ENCODE results near the gene WDR54. TPM values are rescaled to one million over a fixed set of nuclear protein-coding genes. Genes with fewer than 3 reads are reported as not detected.
A peak's percentile ranks its signal among the peaks of the same experiment; 100 is the strongest.

The WDR54 gene
- total and polyA plus RNA-seq, 3 donors from 2014 or later = 27.5 to 90.6 (median 31.7) TPM

DNA sequence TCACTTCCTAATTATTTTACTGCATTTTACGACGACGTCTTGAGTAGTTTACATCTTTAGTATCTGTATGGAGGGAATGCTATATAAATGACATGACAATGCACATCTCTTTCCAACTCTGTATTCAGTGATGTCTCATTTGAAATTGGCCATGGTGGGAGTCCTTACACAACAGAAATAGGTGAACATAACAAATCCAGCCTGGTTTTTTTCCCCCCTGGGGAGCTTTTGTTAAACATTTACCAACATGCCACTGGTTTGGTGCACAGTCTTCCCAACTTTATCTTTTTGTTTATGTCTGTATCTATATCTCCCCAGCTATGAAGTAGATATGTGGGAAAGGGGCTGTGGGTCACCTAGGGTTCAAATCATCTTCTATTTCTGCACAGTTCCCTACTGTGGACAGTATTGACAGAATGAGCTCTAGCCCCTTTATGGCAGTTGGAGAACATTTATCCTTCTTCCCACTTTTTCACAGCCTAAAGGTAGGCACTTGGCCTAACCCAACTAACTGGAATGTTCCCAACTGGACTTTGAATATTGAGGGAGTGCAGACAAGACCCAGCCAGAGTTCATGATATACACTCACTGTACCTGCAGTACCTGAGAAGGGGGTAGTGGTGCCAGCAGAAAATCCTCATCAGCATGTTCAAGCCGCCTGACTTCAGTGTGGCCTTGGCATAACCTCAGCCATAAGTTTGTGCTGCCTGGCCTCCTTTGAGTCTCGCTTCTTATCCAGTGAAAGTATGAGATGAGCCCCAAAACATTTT, 25.9 kb downstream of the WDR54 start:
- WGBS, 2 donors = 80 to 87% methylated on average over 5 of the region's 5 CpGs
- no peak for DNase-seq
- Histone ChIP-seq H3K27me3 (no peaks in the 10 kb centered on the region), H3K9me3 (no peaks in the 10 kb centered on the region), H3K4me3 (no peak overlapping the region), H3K36me3 (ENCODE audit: low read depth, missing control alignments) (no peaks in the 10 kb centered on the region), H3K27ac (no peak overlapping the region), H3K4me1 (no peaks in the 10 kb centered on the region)
- intact Hi-C loops (cut with DNase I; ENCODE audit: low total_unique reads) = no loop called here
- TF ChIP-seq POLR2A (IDR thresholded peaks at IDR 0.05) = no peak
- no peak for TF ChIP-seq CTCF (IDR thresholded peaks at IDR 0.05)

GRCh38 chr2:74448771-74449170, 27.2 kb downstream of the WDR54 start:
- Histone ChIP-seq H3K4me3 (no peak overlapping the region), H3K27me3 (no peaks in the 10 kb centered on the region), H3K27ac (no peak overlapping the region), H3K36me3 (ENCODE audit: low read depth, missing control alignments) (no peaks in the 10 kb centered on the region), H3K9me3 (no peaks in the 10 kb centered on the region), H3K4me1 (no peaks in the 10 kb centered on the region)
- no peak for TF ChIP-seq CTCF (IDR thresholded peaks at IDR 0.05)
- intact Hi-C loops (cut with DNase I; ENCODE audit: low total_unique reads) = no loop called here
- DNase-seq = no peak
- WGBS, 2 donors = 74 to 83% methylated on average over 2 of the region's 2 CpGs

GRCh38 chr2:74450570-74451190, 29.1 kb downstream of the WDR54 start:
- H3K4me3 ChIP-seq = no peak overlapping the region
- 72 to 85% methylated on average over 3 of the region's 3 CpGs for WGBS, 2 donors

DNA sequence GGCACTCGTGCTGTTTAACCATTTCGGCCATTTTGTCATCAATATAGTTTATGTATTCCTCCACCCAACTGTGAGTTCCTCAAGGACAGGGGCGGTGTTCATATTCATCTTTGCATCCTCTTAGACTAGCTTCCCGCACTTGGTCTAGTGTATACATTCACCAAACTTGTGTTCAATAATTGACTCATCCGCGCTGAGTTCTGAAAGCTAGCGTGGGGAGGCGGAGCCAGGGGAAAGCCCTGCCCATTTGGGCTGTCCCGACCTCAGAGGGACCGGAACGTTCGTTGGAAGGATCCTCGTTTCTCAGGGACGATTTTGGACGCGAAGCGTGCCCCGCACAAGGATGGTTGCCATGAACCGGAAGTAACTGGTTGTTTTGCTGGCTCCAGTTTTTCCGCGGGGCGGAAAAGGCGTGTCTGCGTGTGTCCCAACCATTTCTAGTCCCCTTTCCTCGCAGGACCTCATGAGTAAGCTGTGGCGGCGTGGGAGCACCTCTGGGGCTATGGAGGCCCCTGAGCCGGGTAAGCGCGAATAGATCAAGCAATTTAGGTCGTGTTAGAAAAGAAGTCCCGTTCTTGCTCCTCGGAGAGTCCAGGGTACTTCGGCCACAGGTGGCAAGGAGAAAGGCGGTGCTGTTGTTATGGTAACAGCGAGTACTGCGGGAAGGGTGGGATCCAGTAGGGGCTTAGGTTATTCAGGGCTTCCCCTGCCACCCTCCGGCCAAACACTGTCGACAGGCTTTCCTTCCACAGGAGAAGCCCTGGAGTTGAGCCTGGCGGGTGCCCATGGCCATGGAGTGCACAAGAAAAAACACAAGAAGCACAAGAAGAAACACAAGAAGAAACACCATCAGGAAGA, 33.4 kb downstream of the WDR54 start, which contains the start of gene INO80B:
Gene INO80B, plus strand, starts transcription at position 434 of the 858 bp plus-strand sequence. Its CDS starts 30 bp downstream, at position 464.
- peak in 1 of 3 experiments; percentile 3 for TF ChIP-seq CTCF (IDR thresholded peaks at IDR 0.05)
- no peak for TF ChIP-seq POLR2A (IDR thresholded peaks at IDR 0.05)

More at GRCh38 chr2:74450570-74451190, 29.1 kb downstream of the WDR54 start:
- intact Hi-C loops (cut with DNase I; ENCODE audit: low total_unique reads) = no loop called here
- H3K9me3 ChIP-seq = no peaks in the 10 kb centered on the region
- no peak for DNase-seq
- no peaks in the 10 kb centered on the region for H3K27me3 ChIP-seq
- TF ChIP-seq POLR2A (IDR thresholded peaks at IDR 0.05) (no peak), CTCF (IDR thresholded peaks at IDR 0.05) (no peak)
- H3K27ac ChIP-seq = no peak overlapping the region
- H3K4me1 ChIP-seq = peaks cover 6% of the 10 kb centered on the region
- no peaks in the 10 kb centered on the region for H3K36me3 ChIP-seq (ENCODE audit: low read depth, missing control alignments)

More for the DNA sequence above, 33.4 kb downstream of the WDR54 start, which contains the start of gene INO80B:
- H3K27me3 ChIP-seq = no peaks in the 10 kb centered on the region
- no peaks in the 10 kb centered on the region for H3K9me3 ChIP-seq
- intact Hi-C loops (cut with DNase I; ENCODE audit: low total_unique reads) = no loop called here
- H3K4me1 ChIP-seq = peaks cover 24% of the 10 kb centered on the region
- no peaks in the 10 kb centered on the region for H3K36me3 ChIP-seq (ENCODE audit: low read depth, missing control alignments)
- peak; percentile 97 for DNase-seq
- peak within 1 kb of the TSS in 1 of 2 donors; percentile 54 for H3K27ac ChIP-seq
- peak within 1 kb of the TSS; percentile 58 to 72 for H3K4me3 ChIP-seq
- WGBS, 2 donors = 0 to 1% methylated on average over 26 to 40 of the region's 40 CpGs
